DMS153 treated with DMSO at 0.1 percent for 48 hours (cell line): ENCODE measurements around the gene KRTAP5-1.

Source experiments
- DNase-seq: peaks from one replicate; lab custom pipeline; 2025; ENCODE audit not compliant: unreplicated experiment; lab: John Stamatoyannopoulos, UW

Gene KRTAP5-1

GRCh38 chr11:1572197-1573076 lies 12.6 kb downstream of the KRTAP5-1 start, which contains the start of gene DUSP8:
Gene DUSP8 (minus strand): TSS chr11:1572271. CDS start chr11:1565826, 6,445 bp downstream.
- DNase-seq, result peak; percentile 53

DNA sequence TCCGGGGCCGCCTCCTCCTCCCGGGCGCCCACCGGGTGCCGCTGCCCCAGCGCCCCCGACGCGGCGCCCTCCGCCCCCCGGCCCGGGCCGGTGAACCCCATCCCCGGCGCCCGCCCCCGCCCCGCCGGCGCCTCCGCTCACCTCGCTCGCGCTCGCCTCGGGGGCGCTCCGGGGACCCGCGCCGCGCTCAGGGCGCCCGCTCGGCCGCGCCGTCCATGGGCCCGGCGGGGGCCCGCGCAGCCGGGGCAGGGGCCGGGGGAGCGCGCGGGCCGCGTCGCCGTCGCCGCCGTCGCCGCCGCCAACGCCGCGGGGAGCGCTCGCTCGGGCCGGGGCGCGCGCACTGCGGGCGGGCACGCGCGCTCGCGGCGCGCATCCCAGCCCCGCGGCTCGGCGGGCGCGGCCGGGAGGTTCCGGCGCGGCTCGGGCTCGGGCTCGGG lies 13.3 kb downstream of the KRTAP5-1 start:
- no peak for DNase-seq

GRCh38 chr11:1570896-1571759 lies 14.0 kb downstream of the KRTAP5-1 start:
- DNase-seq, result no peak

DNA sequence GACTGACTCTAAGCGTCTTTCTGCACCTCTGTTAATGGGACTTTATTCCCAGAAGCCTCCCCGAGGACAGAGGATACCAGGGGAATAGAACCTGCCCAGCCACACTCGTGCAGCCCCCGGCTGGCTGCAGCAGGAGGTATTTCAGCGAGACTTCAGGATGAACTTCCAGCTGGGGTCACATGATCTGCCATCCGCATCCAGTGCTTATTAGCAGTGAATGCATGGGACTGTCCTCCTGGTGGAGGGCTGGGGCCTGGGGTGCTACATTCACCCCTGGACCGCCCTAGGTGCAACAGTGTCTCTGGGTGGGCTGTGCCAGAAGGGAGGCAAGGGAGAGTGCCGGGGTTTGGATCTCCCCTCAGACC lies 14.6 kb downstream of the KRTAP5-1 start:
- DNase-seq, result no peak

DNA sequence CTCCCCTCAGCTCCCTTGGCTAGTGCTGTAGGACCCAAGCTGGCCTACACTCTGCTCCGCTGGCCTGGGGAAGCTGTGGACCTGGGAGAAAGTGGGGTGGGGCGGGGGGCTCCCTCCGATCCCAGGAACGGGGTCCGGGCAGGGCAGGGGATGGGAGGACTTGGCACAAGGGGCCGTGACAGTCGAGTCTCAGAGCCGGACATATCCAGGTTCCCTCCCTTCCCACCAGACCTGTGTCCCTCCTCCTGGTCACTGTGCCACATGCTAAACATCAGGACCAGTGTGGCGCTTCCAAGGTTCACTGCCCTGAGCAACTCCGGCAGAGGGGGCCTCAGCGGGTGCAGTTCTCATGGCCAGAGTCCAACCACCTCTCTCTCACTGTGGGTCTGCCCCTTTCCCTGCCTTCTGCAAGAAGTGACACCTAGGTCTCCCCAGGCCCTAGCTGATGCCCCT lies 15.1 kb downstream of the KRTAP5-1 start:
- no peak for DNase-seq

GRCh38 chr11:1569251-1569780 lies 15.8 kb downstream of the KRTAP5-1 start:
- DNase-seq, result no peak

DNA sequence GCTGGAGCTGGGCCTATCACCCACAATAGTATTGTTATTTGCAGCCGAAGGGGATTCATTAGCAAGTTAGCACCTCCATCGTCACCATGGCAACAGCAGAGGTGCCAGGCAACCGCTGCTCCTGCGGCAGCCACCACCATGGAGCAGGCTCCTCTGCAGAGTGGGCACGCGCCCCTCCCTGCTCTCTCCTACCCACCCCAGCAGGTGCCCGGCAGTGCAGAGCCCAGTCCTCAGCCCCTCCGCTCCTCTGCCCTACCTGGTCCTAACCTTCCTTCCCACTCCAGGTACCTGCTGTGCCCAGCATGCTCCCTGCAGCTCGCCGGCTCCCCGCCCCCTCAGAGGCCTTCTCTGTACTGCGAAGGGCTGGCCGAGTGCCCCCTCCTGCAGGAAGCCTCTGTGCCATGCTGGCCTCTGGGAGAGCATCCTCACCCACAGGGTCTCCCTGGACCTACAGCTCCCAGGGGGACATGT lies 16.6 kb downstream of the KRTAP5-1 start:
- no peak for DNase-seq

DNA sequence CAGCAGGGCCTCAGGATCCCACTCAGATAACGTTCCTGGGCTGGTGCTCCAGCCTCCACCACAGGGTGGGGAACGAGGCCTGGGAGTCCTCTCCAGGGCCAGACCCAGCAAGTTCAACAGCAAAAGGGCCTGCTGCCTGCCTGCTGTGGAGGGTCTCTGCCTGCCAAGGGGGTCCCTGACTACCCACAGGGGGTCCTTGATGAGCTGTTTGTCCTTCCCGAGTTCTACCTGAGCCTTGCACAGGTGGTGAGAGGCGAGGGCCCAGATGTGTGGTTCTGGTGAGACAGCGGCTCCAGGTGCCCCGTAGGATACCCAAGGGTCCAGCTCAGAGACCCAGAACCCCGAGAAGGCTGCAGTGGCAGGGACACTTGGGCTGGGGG lies 17.4 kb downstream of the KRTAP5-1 start:
- no peak for DNase-seq

GRCh38 chr11:1567052-1567720 lies 17.9 kb downstream of the KRTAP5-1 start:
- DNase-seq, result no peak

- no peak for DNase-seq
Observed at GRCh38 chr11:1566381-1567051, 18.6 kb downstream of the KRTAP5-1 start.

GRCh38 chr11:1565904-1566247 lies 19.2 kb downstream of the KRTAP5-1 start:
- DNase-seq, result no peak

GRCh38 chr11:1565173-1565903 lies 19.7 kb downstream of the KRTAP5-1 start:
- DNase-seq, result no peak

GRCh38 chr11:1564535-1565172 lies 20.4 kb downstream of the KRTAP5-1 start:
- DNase-seq, result no peak

GRCh38 chr11:1563697-1564534 lies 21.2 kb downstream of the KRTAP5-1 start:
- no peak for DNase-seq

- no peak for DNase-seq
Observed at GRCh38 chr11:1563149-1563638, 21.9 kb downstream of the KRTAP5-1 start.

DNA sequence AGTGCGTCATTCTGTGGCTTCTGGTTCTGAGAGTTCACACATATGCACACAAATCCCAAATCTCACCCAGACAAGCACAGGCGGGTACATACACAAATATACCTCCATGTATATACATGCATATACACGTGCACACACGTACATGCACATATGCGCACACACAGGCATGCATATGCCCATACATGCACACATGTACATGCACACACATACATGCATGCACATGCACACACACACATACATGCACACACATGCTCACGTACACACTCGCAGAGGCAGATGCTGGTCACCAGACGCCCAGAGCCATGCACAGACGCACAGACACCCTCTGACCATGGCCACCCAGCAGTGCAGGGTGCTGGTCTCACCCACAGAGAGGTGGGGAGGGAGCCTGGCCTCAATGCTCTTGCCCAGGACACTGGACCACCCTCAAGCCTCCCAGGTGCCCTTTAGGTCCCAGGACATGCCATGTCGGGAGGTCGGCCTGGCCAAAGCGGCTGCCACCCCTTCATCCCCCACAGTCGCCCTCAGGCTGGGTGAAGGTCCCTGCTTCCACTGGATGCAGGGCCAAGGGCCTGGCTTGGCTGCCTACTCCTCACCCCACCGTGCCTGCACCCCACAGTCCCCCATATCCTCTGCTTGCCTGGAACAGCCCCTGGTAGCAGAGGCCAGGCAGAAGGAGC lies 22.5 kb downstream of the KRTAP5-1 start:
- no peak for DNase-seq

DNA sequence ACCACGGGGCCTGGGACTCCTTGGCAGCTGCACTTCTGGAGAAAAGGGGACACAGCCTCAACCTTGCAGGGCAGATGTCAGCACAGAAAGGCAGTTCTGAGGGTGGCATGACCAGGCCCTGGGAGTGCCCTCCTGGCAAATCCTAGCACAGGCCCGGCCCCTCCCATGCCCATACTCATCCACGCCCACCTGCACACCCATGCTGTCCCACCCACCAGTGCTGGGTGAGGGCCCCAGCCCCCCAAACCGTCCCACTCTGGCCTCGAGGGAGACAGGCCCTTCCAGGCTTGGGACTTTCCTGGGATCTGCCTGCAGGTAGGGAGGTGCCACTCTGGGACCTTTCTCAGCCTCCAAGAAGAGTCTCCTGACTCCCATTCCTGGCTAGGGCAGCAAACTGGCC lies 23.1 kb downstream of the KRTAP5-1 start:
- DNase-seq, result no peak

GRCh38 chr11:1561266-1561665 lies 23.8 kb downstream of the KRTAP5-1 start:
- no peak for DNase-seq
